K562 (cell line): ENCODE results near the gene COMTD1. TPM values are rescaled to one million over a fixed set of nuclear protein-coding genes. Genes with fewer than 3 reads are reported as not detected.

Experiments used
- FIP1L1 ChIP-seq: fragments of 200-400 bp; formaldehyde crosslinking; IDR thresholded peaks from 2 replicates; pipeline ENCODE4 v1.6.1; 2018; ENCODE audit warnings: mild to moderate bottlenecking, low read depth, low read length; ENCODE audit not compliant: poor library complexity, severe bottlenecking
- KDM2B ChIP-seq: fragments of 250-450 bp; sonication (Bioruptor Pico); IDR thresholded peaks from 2 replicates; pipeline ENCODE4 v1.8.0; 2021; ENCODE audit warnings: mild to moderate bottlenecking, moderate library complexity
- MYNN ChIP-seq, 2 experiments: sonication (generic); formaldehyde crosslinking in 1 of 2; IDR thresholded peaks; 2 replicates each; pipeline versions ENCODE4 v1.5.0 to v1.6.1; 2016 to 2020; ENCODE audit warnings: antibody characterized with exemption in 1 of 2, missing genetic modification reagents in 1 of 2
- NR2C1 ChIP-seq, 2 experiments: fragments of 450-650 bp; IDR thresholded peaks; 2 replicates each; pipeline ENCODE4 v1.6.1; 2017; ENCODE audit warnings: mild to moderate bottlenecking in 2 of 2, antibody characterized with exemption in 1 of 2, inconsistent platforms in 1 of 2, missing compliant biosample characterization in 1 of 2, missing genetic modification characterization in 1 of 2
- SETDB1 ChIP-seq: IDR thresholded peaks from one replicate; pipeline ENCODE4 v1.6.1; 2012; ENCODE audit warnings: low read length, control low read depth, inconsistent platforms
- ZFP30 ChIP-seq: fragments of 250-450 bp; sonication (Bioruptor Pico); IDR thresholded peaks from 2 replicates; pipeline ENCODE4 v1.8.0; 2022; ENCODE audit warnings: moderate library complexity, mild to moderate bottlenecking, inconsistent platforms, borderline replicate concordance
- polyA plus RNA-seq, 8 experiments: library from polyadenylated mRNA; depleted of rRNA in 4 of 8; stranded (reverse) in 5 of 8; unstranded in 3 of 8; fragments of >200 nt; fragmentation: Nextera tagmentation in 2 of 8; fragmentation: Illumina TruSeq in 1 of 8; extraction: Ambion mirVana in 2 of 8; extraction: Trizol in 1 of 8; gene quantifications; 2 replicates each; pipeline versions ENCODE4 v1.2.1 to v1.2.3, GENCODE V29; 2011 to 2014; ENCODE audit warnings: inconsistent platforms in 1 of 8, missing spikeins in 1 of 8
- total RNA-seq, 7 experiments: library from RNA; depleted of rRNA in 6 of 7; stranded (reverse); fragments of >200 nt in 6 of 7; fragmentation: Illumina TruSeq in 2 of 7; extraction: Trizol in 2 of 7; gene quantifications; 2 replicates each; pipeline versions ENCODE4 v1.2.1 to v1.2.3, GENCODE V29; 2011 to 2021; ENCODE audit warnings: low replicate concordance in 1 of 7
- TF ChIP-seq, protein P1 (sequence below), 2 experiments: fragments of 250-450 bp in 1 of 2; fragments of 450-650 bp in 1 of 2; sonication (Bioruptor Pico) in 1 of 2; IDR thresholded peaks; 2 replicates each; pipeline versions ENCODE4 v1.6.1 to v1.8.0; 2016 to 2021; ENCODE audit warnings: mild to moderate bottlenecking in 2 of 2, moderate library complexity in 2 of 2, missing compliant biosample characterization in 1 of 2, missing genetic modification characterization in 1 of 2
- TF ChIP-seq, protein P2 (sequence below), 2 experiments: fragments of 450-650 bp in 1 of 2; IDR thresholded peaks; 2 replicates each; pipeline ENCODE4 v1.6.1; 2011 to 2017; ENCODE audit warnings: low read depth in 2 of 2, antibody characterized with exemption in 1 of 2, borderline replicate concordance in 1 of 2, low read length in 1 of 2, mild to moderate bottlenecking in 1 of 2, mixed read lengths in 1 of 2; ENCODE audit not compliant: control insufficient read depth in 1 of 2
- TF ChIP-seq, protein P3 (sequence below): fragments of 450-650 bp; IDR thresholded peaks from 2 replicates; pipeline ENCODE4 v1.6.1; 2016
- TF ChIP-seq, protein P4 (sequence below): sonication (generic); formaldehyde crosslinking; IDR thresholded peaks from 2 replicates; pipeline ENCODE4 v1.9.0; 2022; ENCODE audit warnings: mild to moderate bottlenecking, missing genetic modification reagents
- TF ChIP-seq, protein P5 (sequence below): sonication (generic); formaldehyde crosslinking; IDR thresholded peaks from 2 replicates; pipeline ENCODE4 v1.8.0; 2022; ENCODE audit warnings: mild to moderate bottlenecking, low read depth, missing genetic modification reagents

COMTD1 gene
- total and polyA plus RNA-seq, 9 of the 15 experiments (the other 6 are each of a cell fraction or from before 2014, with no cell fraction given), result 0.41 to 112 (median 13.7) TPM

DNA sequence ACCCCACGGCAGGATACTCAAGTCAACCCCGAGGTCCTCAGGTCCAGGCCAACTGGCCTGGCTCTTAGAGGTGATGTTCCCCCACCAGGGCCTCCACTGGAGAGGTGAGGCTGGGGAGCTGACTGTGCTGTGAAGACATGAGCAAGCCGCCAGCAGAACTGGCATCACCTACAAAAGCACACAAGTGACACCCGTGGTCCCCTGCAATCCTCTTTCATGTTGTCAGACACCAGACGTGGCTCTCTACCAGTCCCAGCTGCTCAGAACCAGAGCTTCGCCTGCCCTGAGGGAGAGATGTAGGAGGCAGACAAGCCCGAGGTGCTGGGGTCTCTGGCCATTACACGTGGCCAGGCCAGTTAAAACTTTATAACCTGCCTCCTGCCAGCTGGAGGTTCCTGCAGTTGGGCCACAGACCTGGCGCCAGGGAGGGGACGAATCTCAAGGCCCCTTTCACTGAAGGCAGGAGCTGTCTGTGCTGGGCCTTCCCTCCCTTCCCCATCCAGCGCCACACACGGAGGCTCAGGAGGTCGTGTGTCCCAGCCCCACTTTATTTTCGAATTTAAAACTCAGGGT lies 2.2 kb downstream of the COMTD1 start (continued):
- TF ChIP-seq FIP1L1 (peak; percentile 60), NR2C1 (IDR thresholded peaks at IDR 0.05) (no peak), NR2C1 (tag; IDR thresholded peaks at IDR 0.05) (0 out of 2 replicates have a peak, but pooled peaks have one; percentile 24), SETDB1 (no peak), MYNN (IDR thresholded peaks at IDR 0.05) (peak; percentile 27; the same call in 1 of the 2 replicates), MYNN (CRISPR knock-in tag; IDR thresholded peaks at IDR 0.05) (no peak), KDM2B (0 out of 2 replicates have a peak, but pooled peaks have one; percentile 29), ZFP30 (CRISPR knock-in tag) (no peak)
- TF ChIP-seq, protein P1, sequence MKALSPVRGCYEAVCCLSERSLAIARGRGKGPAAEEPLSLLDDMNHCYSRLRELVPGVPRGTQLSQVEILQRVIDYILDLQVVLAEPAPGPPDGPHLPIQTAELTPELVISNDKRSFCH (CRISPR knock-in tag; IDR thresholded peaks at IDR 0.05), result no peak
- TF ChIP-seq, protein P1 (tag; IDR thresholded peaks at IDR 0.05), result 0 out of 2 replicates have a peak, but pooled peaks have one; percentile 30
- TF ChIP-seq, protein P2, sequence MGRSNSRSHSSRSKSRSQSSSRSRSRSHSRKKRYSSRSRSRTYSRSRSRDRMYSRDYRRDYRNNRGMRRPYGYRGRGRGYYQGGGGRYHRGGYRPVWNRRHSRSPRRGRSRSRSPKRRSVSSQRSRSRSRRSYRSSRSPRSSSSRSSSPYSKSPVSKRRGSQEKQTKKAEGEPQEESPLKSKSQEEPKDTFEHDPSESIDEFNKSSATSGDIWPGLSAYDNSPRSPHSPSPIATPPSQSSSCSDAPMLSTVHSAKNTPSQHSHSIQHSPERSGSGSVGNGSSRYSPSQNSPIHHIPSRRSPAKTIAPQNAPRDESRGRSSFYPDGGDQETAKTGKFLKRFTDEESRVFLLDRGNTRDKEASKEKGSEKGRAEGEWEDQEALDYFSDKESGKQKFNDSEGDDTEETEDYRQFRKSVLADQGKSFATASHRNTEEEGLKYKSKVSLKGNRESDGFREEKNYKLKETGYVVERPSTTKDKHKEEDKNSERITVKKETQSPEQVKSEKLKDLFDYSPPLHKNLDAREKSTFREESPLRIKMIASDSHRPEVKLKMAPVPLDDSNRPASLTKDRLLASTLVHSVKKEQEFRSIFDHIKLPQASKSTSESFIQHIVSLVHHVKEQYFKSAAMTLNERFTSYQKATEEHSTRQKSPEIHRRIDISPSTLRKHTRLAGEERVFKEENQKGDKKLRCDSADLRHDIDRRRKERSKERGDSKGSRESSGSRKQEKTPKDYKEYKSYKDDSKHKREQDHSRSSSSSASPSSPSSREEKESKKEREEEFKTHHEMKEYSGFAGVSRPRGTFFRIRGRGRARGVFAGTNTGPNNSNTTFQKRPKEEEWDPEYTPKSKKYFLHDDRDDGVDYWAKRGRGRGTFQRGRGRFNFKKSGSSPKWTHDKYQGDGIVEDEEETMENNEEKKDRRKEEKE (IDR thresholded peaks at IDR 0.05; ENCODE audit: borderline replicate concordance in 1 of 2, control insufficient read depth in 1 of 2, low read depth in 2 of 2, low read length in 1 of 2), result no peak
- TF ChIP-seq, protein P3, sequence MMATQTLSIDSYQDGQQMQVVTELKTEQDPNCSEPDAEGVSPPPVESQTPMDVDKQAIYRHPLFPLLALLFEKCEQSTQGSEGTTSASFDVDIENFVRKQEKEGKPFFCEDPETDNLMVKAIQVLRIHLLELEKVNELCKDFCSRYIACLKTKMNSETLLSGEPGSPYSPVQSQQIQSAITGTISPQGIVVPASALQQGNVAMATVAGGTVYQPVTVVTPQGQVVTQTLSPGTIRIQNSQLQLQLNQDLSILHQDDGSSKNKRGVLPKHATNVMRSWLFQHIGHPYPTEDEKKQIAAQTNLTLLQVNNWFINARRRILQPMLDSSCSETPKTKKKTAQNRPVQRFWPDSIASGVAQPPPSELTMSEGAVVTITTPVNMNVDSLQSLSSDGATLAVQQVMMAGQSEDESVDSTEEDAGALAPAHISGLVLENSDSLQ, result no peak
- TF ChIP-seq, protein P4, sequence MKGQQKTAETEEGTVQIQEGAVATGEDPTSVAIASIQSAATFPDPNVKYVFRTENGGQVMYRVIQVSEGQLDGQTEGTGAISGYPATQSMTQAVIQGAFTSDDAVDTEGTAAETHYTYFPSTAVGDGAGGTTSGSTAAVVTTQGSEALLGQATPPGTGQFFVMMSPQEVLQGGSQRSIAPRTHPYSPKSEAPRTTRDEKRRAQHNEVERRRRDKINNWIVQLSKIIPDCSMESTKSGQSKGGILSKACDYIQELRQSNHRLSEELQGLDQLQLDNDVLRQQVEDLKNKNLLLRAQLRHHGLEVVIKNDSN (CRISPR knock-in tag), result peak; percentile 32
- TF ChIP-seq, protein P5, sequence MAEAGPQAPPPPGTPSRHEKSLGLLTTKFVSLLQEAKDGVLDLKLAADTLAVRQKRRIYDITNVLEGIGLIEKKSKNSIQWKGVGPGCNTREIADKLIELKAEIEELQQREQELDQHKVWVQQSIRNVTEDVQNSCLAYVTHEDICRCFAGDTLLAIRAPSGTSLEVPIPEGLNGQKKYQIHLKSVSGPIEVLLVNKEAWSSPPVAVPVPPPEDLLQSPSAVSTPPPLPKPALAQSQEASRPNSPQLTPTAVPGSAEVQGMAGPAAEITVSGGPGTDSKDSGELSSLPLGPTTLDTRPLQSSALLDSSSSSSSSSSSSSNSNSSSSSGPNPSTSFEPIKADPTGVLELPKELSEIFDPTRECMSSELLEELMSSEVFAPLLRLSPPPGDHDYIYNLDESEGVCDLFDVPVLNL (CRISPR knock-in tag), result no peak
